PFSK-1 (cell line): ENCODE results near the gene ANTXR1.

ENCODE experiments used
- POLR2AphosphoS5 ChIP-seq: IDR thresholded peaks from 2 replicates; pipeline ENCODE4 v1.6.1; 2012; ENCODE audit warnings: low read depth, mild to moderate bottlenecking, control low read depth, low read length, moderate library complexity
- SIN3A ChIP-seq: IDR thresholded peaks from 2 replicates; pipeline ENCODE4 v1.6.1; 2012; ENCODE audit warnings: mild to moderate bottlenecking, low read length, moderate library complexity, borderline replicate concordance; ENCODE audit not compliant: insufficient read depth
- TAF1 ChIP-seq: IDR thresholded peaks from 2 replicates; pipeline ENCODE4 v1.6.1; 2012; ENCODE audit warnings: low read length, control low read depth, borderline replicate concordance; ENCODE audit not compliant: insufficient read depth

DNA sequence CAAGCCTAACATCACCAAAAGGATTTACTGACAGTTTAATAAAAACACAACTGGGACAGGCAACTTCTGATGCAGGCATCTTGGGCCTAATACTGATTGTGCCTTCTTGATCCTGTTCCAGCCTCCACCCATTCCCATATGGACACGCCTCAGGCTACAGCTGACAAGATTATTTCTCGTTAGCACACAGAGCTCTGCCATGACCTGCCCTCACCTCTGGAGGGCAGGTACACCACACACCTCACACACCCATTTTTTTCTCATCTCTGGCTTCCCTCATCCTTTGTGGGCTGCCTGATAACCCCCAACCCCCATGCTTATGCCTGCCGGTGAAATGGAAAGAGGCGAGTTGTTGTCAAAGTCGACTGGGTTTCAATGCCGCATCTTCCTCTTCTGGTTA is 147.0 kb downstream of the ANTXR1 start:
- TF ChIP-seq POLR2AphosphoS5 (no peak), SIN3A (no peak), TAF1 (no peak)
